Measurements from ENCODE around the gene B4GALNT3. TPM values are rescaled to one million over a fixed set of nuclear protein-coding genes. Genes with fewer than 3 reads are reported as not detected.
A peak's percentile ranks its signal among the peaks of the same experiment; 100 is the strongest.

The B4GALNT3 gene
- total and polyA plus RNA-seq, 2 of the 13 experiments (the other 11 are each of a cell fraction or from before 2014, with no cell fraction given), result 3.2 to 4.4 TPM

DNA sequence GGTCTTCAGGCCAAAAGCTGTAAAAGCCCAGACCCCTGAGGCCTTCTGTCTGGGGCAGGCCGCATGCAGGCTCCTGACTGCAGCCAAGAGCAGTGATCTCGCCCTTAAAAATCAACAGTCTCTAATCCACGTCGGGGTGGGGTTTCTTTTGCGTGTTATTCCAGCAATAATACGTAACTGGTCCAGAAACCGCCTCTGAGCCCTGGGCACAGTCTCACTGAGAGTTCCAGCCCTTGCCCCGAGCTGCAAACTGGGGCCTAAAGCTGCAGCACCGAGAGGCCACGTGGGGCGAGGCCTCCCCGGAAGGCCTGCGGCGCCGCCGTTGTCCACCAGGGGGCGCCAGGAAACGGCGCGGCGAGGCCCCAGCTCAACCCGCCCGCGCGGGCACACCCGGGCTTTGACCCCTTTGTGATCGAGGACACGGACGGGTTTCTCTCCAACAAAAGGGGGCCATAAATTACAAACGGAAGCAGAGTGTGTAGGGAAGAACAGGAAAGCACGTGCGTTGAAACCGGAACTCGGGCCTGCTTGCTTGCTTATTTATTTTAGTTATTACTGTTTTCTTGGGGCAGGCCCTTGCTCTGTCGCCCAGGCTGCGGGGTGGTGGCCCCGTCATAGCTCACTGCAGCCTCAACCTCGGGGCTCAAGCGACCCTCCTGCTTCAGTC, 116.3 kb downstream of the B4GALNT3 start (continued):
- TF ChIP-seq, protein P1, sequence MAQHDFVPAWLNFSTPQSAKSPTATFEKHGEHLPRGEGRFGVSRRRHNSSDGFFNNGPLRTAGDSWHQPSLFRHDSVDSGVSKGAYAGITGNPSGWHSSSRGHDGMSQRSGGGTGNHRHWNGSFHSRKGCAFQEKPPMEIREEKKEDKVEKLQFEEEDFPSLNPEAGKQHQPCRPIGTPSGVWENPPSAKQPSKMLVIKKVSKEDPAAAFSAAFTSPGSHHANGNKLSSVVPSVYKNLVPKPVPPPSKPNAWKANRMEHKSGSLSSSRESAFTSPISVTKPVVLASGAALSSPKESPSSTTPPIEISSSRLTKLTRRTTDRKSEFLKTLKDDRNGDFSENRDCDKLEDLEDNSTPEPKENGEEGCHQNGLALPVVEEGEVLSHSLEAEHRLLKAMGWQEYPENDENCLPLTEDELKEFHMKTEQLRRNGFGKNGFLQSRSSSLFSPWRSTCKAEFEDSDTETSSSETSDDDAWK (CRISPR knock-in tag; IDR thresholded peaks at IDR 0.05), result no peak
- TF ChIP-seq, protein P2, sequence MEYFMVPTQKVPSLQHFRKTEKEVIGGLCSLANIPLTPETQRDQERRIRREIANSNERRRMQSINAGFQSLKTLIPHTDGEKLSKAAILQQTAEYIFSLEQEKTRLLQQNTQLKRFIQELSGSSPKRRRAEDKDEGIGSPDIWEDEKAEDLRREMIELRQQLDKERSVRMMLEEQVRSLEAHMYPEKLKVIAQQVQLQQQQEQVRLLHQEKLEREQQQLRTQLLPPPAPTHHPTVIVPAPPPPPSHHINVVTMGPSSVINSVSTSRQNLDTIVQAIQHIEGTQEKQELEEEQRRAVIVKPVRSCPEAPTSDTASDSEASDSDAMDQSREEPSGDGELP (IDR thresholded peaks at IDR 0.05; ENCODE audit: borderline replicate concordance, low read depth), result no peak; the same call in 1 of the 2 replicates
- TF ChIP-seq, protein P3, sequence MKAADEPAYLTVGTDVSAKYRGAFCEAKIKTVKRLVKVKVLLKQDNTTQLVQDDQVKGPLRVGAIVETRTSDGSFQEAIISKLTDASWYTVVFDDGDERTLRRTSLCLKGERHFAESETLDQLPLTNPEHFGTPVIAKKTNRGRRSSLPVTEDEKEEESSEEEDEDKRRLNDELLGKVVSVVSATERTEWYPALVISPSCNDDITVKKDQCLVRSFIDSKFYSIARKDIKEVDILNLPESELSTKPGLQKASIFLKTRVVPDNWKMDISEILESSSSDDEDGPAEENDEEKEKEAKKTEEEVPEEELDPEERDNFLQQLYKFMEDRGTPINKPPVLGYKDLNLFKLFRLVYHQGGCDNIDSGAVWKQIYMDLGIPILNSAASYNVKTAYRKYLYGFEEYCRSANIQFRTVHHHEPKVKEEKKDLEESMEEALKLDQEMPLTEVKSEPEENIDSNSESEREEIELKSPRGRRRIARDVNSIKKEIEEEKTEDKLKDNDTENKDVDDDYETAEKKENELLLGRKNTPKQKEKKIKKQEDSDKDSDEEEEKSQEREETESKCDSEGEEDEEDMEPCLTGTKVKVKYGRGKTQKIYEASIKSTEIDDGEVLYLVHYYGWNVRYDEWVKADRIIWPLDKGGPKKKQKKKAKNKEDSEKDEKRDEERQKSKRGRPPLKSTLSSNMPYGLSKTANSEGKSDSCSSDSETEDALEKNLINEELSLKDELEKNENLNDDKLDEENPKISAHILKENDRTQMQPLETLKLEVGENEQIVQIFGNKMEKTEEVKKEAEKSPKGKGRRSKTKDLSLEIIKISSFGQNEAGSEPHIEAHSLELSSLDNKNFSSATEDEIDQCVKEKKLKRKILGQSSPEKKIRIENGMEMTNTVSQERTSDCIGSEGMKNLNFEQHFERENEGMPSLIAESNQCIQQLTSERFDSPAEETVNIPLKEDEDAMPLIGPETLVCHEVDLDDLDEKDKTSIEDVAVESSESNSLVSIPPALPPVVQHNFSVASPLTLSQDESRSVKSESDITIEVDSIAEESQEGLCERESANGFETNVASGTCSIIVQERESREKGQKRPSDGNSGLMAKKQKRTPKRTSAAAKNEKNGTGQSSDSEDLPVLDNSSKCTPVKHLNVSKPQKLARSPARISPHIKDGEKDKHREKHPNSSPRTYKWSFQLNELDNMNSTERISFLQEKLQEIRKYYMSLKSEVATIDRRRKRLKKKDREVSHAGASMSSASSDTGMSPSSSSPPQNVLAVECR (CRISPR knock-in tag; IDR thresholded peaks at IDR 0.05; ENCODE audit: borderline replicate concordance), result peak; percentile 67; the same call in 1 of the 2 replicates
- TF ChIP-seq, protein P4, sequence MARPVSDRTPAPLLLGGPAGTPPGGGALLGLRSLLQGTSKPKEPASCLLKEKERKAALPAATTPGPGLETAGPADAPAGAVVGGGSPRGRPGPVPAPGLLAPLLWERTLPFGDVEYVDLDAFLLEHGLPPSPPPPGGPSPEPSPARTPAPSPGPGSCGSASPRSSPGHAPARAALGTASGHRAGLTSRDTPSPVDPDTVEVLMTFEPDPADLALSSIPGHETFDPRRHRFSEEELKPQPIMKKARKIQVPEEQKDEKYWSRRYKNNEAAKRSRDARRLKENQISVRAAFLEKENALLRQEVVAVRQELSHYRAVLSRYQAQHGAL (CRISPR knock-in tag; IDR thresholded peaks at IDR 0.05; ENCODE audit: not compliant biosample characterization), result no peak
- TF ChIP-seq SRY (CRISPR knock-in tag; IDR thresholded peaks at IDR 0.05) (peak; percentile 92), ASH2L (IDR thresholded peaks at IDR 0.05; ENCODE audit: insufficient read length, low read depth, low read length) (peak; percentile 69), SOX6 (IDR thresholded peaks at IDR 0.05) (no peak), SOX6 (CRISPR knock-in tag; IDR thresholded peaks at IDR 0.05) (peak; percentile 99), ZNF343 (CRISPR knock-in tag; IDR thresholded peaks at IDR 0.05) (peak; percentile 75; the same call in 1 of the 2 replicates), ZSCAN12 (CRISPR knock-in tag; IDR thresholded peaks at IDR 0.05) (peak; percentile 42; the same call in 1 of the 2 replicates)
- TF ChIP-seq, protein P5, sequence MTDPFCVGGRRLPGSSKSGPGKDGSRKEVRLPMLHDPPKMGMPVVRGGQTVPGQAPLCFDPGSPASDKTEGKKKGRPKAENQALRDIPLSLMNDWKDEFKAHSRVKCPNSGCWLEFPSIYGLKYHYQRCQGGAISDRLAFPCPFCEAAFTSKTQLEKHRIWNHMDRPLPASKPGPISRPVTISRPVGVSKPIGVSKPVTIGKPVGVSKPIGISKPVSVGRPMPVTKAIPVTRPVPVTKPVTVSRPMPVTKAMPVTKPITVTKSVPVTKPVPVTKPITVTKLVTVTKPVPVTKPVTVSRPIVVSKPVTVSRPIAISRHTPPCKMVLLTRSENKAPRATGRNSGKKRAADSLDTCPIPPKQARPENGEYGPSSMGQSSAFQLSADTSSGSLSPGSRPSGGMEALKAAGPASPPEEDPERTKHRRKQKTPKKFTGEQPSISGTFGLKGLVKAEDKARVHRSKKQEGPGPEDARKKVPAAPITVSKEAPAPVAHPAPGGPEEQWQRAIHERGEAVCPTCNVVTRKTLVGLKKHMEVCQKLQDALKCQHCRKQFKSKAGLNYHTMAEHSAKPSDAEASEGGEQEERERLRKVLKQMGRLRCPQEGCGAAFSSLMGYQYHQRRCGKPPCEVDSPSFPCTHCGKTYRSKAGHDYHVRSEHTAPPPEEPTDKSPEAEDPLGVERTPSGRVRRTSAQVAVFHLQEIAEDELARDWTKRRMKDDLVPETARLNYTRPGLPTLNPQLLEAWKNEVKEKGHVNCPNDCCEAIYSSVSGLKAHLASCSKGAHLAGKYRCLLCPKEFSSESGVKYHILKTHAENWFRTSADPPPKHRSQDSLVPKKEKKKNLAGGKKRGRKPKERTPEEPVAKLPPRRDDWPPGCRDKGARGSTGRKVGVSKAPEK (CRISPR knock-in tag; IDR thresholded peaks at IDR 0.05; ENCODE audit: borderline replicate concordance), result no peak
- TF ChIP-seq, protein P6, sequence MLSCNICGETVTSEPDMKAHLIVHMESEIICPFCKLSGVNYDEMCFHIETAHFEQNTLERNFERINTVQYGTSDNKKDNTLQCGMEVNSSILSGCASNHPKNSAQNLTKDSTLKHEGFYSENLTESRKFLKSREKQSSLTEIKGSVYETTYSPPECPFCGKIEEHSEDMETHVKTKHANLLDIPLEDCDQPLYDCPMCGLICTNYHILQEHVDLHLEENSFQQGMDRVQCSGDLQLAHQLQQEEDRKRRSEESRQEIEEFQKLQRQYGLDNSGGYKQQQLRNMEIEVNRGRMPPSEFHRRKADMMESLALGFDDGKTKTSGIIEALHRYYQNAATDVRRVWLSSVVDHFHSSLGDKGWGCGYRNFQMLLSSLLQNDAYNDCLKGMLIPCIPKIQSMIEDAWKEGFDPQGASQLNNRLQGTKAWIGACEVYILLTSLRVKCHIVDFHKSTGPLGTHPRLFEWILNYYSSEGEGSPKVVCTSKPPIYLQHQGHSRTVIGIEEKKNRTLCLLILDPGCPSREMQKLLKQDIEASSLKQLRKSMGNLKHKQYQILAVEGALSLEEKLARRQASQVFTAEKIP (CRISPR knock-in tag; IDR thresholded peaks at IDR 0.05; ENCODE audit: borderline replicate concordance), result no peak
- TF ChIP-seq, protein P7, sequence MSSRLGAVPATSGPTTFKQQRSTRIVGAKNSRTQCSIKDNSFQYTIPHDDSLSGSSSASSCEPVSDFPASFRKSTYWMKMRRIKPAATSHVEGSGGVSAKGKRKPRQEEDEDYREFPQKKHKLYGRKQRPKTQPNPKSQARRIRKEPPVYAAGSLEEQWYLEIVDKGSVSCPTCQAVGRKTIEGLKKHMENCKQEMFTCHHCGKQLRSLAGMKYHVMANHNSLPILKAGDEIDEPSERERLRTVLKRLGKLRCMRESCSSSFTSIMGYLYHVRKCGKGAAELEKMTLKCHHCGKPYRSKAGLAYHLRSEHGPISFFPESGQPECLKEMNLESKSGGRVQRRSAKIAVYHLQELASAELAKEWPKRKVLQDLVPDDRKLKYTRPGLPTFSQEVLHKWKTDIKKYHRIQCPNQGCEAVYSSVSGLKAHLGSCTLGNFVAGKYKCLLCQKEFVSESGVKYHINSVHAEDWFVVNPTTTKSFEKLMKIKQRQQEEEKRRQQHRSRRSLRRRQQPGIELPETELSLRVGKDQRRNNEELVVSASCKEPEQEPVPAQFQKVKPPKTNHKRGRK (CRISPR knock-in tag; IDR thresholded peaks at IDR 0.05), result peak; percentile 72; the same call in 1 of the 2 replicates
